HK-2 (cell line): ENCODE data around the gene STATH.
"Not testable (repeated sequence)": the region's sequence is repeated elsewhere in the genome, so short reads cannot be mapped to it uniquely, and the experiment has no call there.

ENCODE experiments used
- DNase-seq: peaks from one replicate; pipeline ENCODE4 v3.0.0-alpha.2; 2018; ENCODE audit not compliant: unreplicated experiment

Gene STATH

GRCh38 chr4:69995526-69996016 lies at the start of gene STATH:
STATH (plus strand) TSS chr4:69995966; CDS start chr4:69998438, 2,472 bp downstream.
- DNase-seq: no peak

- DNase-seq: no peak
Measured at GRCh38 chr4:69951602-69952001, 44.2 kb upstream of the STATH start.

GRCh38 chr4:69957209-69957608 lies 38.6 kb upstream of the STATH start:
- DNase-seq: no peak

- DNase-seq: no peak
Measured at GRCh38 chr4:69965628-69966027, 30.1 kb upstream of the STATH start, which contains the start of gene CSN2. CSN2 (minus strand) TSS chr4:69965728; CDS start chr4:69960995, 4,733 bp downstream.

GRCh38 chr4:69970071-69970470 lies 25.7 kb upstream of the STATH start:
- DNase-seq: no peak

GRCh38 chr4:69974631-69975030 lies 21.1 kb upstream of the STATH start:
- DNase-seq: no peak

GRCh38 chr4:69977582-69977981 lies 18.2 kb upstream of the STATH start:
- no peak for DNase-seq

GRCh38 chr4:69984030-69984443 lies 11.7 kb upstream of the STATH start:
- no peak for DNase-seq

GRCh38 chr4:69986663-69987062 lies 9.1 kb upstream of the STATH start:
- no peak for DNase-seq

GRCh38 chr4:69991016-69991415 lies 4.8 kb upstream of the STATH start:
- DNase-seq: no peak

GRCh38 chr4:69994782-69995181 lies 984 bp upstream of the STATH start:
- no peak for DNase-seq

GRCh38 chr4:69999420-69999819 lies 3.7 kb downstream of the STATH start:
- no peak for DNase-seq

- DNase-seq: no peak
Measured at GRCh38 chr4:70000711-70001110, 4.9 kb downstream of the STATH start.

GRCh38 chr4:70002507-70002906 lies 6.7 kb downstream of the STATH start:
- DNase-seq: no peak

- DNase-seq: no peak
Measured at GRCh38 chr4:70008771-70009170, 13.0 kb downstream of the STATH start.

- DNase-seq: not testable (repeated sequence)
Measured at GRCh38 chr4:70019006-70019405, 23.2 kb downstream of the STATH start.

- no peak for DNase-seq
Measured at GRCh38 chr4:70023218-70023617, 27.5 kb downstream of the STATH start.

- no peak for DNase-seq
Measured at GRCh38 chr4:70027011-70027410, 31.2 kb downstream of the STATH start.

- DNase-seq: not testable (repeated sequence)
Measured at GRCh38 chr4:70028159-70028558, 32.4 kb downstream of the STATH start, which contains the start of gene HTN3. HTN3 (plus strand) TSS chr4:70028459; CDS start chr4:70030741, 2,282 bp downstream.

GRCh38 chr4:70037559-70037958 lies 41.8 kb downstream of the STATH start:
- DNase-seq: not testable (repeated sequence)

- not testable (repeated sequence) for DNase-seq
Measured at GRCh38 chr4:70039928-70040327, 44.2 kb downstream of the STATH start.

GRCh38 chr4:70041652-70042286 lies 46.0 kb downstream of the STATH start:
- no peak for DNase-seq

- DNase-seq: not testable (repeated sequence)
Measured at GRCh38 chr4:70050138-70050537, 54.4 kb downstream of the STATH start, which contains the start of gene HTN1. HTN1 (plus strand) TSS chr4:70050438; CDS start chr4:70053077, 2,639 bp downstream.
